Measurements from ENCODE around the gene TUBB2B.
"Not testable (repeated sequence)": the region's sequence is repeated elsewhere in the genome, so short reads cannot be mapped to it uniquely, and the experiment has no call there.

DNA sequence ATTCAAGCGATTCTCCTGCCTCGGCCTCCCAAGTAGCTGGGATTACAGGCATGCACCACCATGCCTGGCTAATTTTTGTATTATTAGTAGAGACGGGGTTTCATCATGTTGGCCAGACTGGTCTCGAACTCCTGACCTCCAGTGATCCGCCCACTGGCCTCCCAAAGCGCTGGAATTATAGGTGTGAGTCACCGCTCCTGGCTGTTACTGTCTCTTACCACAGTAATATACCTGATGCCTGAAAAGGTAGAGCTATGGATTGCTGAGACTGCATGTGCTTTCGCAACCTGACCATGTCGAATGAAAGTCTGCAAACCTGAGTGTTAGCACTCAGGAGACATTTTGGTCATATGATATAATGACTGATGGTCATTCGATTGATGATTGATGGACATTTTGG, 38.3 kb downstream of the TUBB2B start:
- TF ChIP-seq POLR2A (IDR thresholded peaks at IDR 0.05; ENCODE audit: low read length); CTCF (IDR thresholded peaks at IDR 0.05): not testable (repeated sequence)

Data from A549 (cell line).